MM.1S (cell line): Measurements from ENCODE around the gene CDK5RAP2.

ENCODE experiments used
- DNase-seq: peaks from one replicate; pipeline ENCODE4 v3.0.0-alpha.2; 2015
- H2AFZ ChIP-seq: fragments of 300-600 bp; sonication (generic); 2 replicates; pipeline ENCODE4 v1.6.0; 2016; ENCODE audit warnings: antibody characterized with exemption, low read length
- H3F3A ChIP-seq: fragments of 300-600 bp; sonication (generic); 2 replicates; pipeline ENCODE4 v1.6.1; 2016; ENCODE audit warnings: mild to moderate bottlenecking, antibody characterized with exemption, low read length, moderate library complexity, mixed read lengths; ENCODE audit not compliant: insufficient read depth
- H3K27ac ChIP-seq: fragments of 300-600 bp; sonication (generic); 2 replicates; pipeline ENCODE4 v1.5.1; 2016; ENCODE audit warnings: mild to moderate bottlenecking, low read length
- H3K27me3 ChIP-seq: fragments of 300-600 bp; sonication (generic); replicated peaks from 2 replicates; pipeline ENCODE4 v1.6.0; 2016; ENCODE audit warnings: low read length; ENCODE audit not compliant: insufficient read depth
- H3K36me3 ChIP-seq: fragments of 300-600 bp; sonication (generic); replicated peaks from 2 replicates; pipeline ENCODE4 v1.6.1; 2016; ENCODE audit warnings: mild to moderate bottlenecking, low read length, mixed read lengths; ENCODE audit not compliant: insufficient read depth
- H3K4me1 ChIP-seq: fragments of 300-600 bp; sonication (generic); 2 replicates; pipeline ENCODE4 v1.6.1; 2016; ENCODE audit warnings: low read length, mixed read lengths
- H3K4me2 ChIP-seq: fragments of 300-600 bp; sonication (generic); 2 replicates; pipeline ENCODE4 v1.6.0; 2016; ENCODE audit warnings: low read depth, low read length
- H3K4me3 ChIP-seq: fragments of 300-600 bp; sonication (generic); 2 replicates; pipeline ENCODE4 v1.5.1; 2016; ENCODE audit warnings: low read length, mixed read lengths
- H3K79me2 ChIP-seq: fragments of 300-600 bp; sonication (generic); 2 replicates; pipeline ENCODE4 v1.6.1; 2016; ENCODE audit warnings: mixed run types, low read length, mixed read lengths
- H3K9ac ChIP-seq: fragments of 300-600 bp; sonication (generic); 2 replicates; pipeline ENCODE4 v1.6.1; 2016; ENCODE audit warnings: low read length, mixed read lengths
- H3K9me2 ChIP-seq: fragments of 300-600 bp; sonication (generic); replicated peaks from 2 replicates; pipeline ENCODE4 v1.6.1; 2016; ENCODE audit warnings: mild to moderate bottlenecking, low read length, mixed read lengths; ENCODE audit not compliant: insufficient read depth
- H3K9me3 ChIP-seq: fragments of 300-600 bp; sonication (generic); replicated peaks from 2 replicates; pipeline ENCODE4 v1.6.1; 2016; ENCODE audit warnings: mild to moderate bottlenecking, low read length, mixed read lengths; ENCODE audit not compliant: insufficient read depth
- H4K20me1 ChIP-seq: fragments of 300-600 bp; sonication (generic); 2 replicates; pipeline ENCODE4 v1.6.1; 2016; ENCODE audit warnings: mild to moderate bottlenecking, low read length, moderate library complexity, mixed read lengths; ENCODE audit not compliant: insufficient read depth
- EZH2 ChIP-seq: fragments of 300-600 bp; sonication (generic); optimal IDR thresholded peaks from 2 replicates; pipeline ENCODE3; 2017; ENCODE audit warnings: low read depth, mild to moderate bottlenecking, antibody characterized with exemption, low read length, mixed read lengths
- EZH2phosphoT487 ChIP-seq: fragments of 300-600 bp; sonication (generic); IDR thresholded peaks from 2 replicates; pipeline ENCODE4 v1.6.1; 2018; ENCODE audit warnings: antibody characterized with exemption, low read length
- TF ChIP-seq, protein P1 (sequence below): fragments of 300-600 bp; sonication (generic); IDR thresholded peaks from 2 replicates; pipeline ENCODE4 v1.5.1; 2016; ENCODE audit warnings: antibody characterized with exemption, low read length, mixed read lengths

CDK5RAP2 gene

DNA sequence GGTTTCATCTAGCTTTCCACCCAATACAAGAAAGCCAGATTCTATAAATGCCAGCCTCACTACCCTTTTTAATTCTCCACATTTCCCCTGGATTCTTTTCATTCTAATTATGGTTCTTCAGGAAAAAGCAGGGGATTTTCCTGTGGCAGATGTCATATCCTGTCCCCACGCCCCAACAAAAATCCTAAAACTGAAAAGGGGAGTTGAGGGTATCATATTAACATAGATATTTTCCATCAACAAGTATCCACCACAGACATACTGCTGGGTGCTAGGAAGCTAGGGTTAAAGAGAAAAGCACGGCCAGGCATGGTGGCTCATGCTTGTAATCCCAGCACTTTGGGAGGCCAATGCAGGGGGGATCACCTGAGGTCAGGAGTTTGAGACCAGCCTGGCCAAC lies 38.0 kb downstream of the CDK5RAP2 start:
- no peak overlapping the region for H3K9ac ChIP-seq
- H3F3A ChIP-seq = no peaks in the 10 kb centered on the region
- H3K4me1 ChIP-seq = no peaks in the 10 kb centered on the region
- peaks cover 18% of the 10 kb centered on the region for H3K36me3 ChIP-seq
- H3K27me3 ChIP-seq = no peaks in the 10 kb centered on the region
- no peaks in the 10 kb centered on the region for H3K9me3 ChIP-seq
- no peaks in the 10 kb centered on the region for H4K20me1 ChIP-seq
- no peak overlapping the region for H2AFZ ChIP-seq
- DNase-seq = no peak
- no peak overlapping the region for H3K4me3 ChIP-seq
- TF ChIP-seq EZH2 = no peak
- TF ChIP-seq EZH2phosphoT487 = no peak
- TF ChIP-seq, protein P1, sequence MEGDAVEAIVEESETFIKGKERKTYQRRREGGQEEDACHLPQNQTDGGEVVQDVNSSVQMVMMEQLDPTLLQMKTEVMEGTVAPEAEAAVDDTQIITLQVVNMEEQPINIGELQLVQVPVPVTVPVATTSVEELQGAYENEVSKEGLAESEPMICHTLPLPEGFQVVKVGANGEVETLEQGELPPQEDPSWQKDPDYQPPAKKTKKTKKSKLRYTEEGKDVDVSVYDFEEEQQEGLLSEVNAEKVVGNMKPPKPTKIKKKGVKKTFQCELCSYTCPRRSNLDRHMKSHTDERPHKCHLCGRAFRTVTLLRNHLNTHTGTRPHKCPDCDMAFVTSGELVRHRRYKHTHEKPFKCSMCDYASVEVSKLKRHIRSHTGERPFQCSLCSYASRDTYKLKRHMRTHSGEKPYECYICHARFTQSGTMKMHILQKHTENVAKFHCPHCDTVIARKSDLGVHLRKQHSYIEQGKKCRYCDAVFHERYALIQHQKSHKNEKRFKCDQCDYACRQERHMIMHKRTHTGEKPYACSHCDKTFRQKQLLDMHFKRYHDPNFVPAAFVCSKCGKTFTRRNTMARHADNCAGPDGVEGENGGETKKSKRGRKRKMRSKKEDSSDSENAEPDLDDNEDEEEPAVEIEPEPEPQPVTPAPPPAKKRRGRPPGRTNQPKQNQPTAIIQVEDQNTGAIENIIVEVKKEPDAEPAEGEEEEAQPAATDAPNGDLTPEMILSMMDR = no peak
- peaks cover 19% of the 10 kb centered on the region for H3K79me2 ChIP-seq
- H3K9me2 ChIP-seq = no peaks in the 10 kb centered on the region
- no peak overlapping the region for H3K27ac ChIP-seq
- H3K4me2 ChIP-seq = no peak overlapping the region

GRCh38 chr9:120539951-120540350 lies 40.0 kb downstream of the CDK5RAP2 start:
- H3K4me1 ChIP-seq = no peaks in the 10 kb centered on the region
- no peak overlapping the region for H3K9ac ChIP-seq
- no peak overlapping the region for H2AFZ ChIP-seq
- no peaks in the 10 kb centered on the region for H3K9me3 ChIP-seq
- no peaks in the 10 kb centered on the region for H4K20me1 ChIP-seq
- peaks cover 8% of the 10 kb centered on the region; the same call in 1 of the 2 replicates for H3K79me2 ChIP-seq
- H3K9me2 ChIP-seq = no peaks in the 10 kb centered on the region
- H3K4me3 ChIP-seq = no peak overlapping the region
- H3K27ac ChIP-seq = no peak overlapping the region
- H3K36me3 ChIP-seq = peaks cover 19% of the 10 kb centered on the region
- no peak for DNase-seq
- H3F3A ChIP-seq = no peaks in the 10 kb centered on the region
- TF ChIP-seq, protein P1 = no peak
- TF ChIP-seq EZH2phosphoT487 (no peak), EZH2 (no peak)
- no peaks in the 10 kb centered on the region for H3K27me3 ChIP-seq
- H3K4me2 ChIP-seq = no peak overlapping the region

DNA sequence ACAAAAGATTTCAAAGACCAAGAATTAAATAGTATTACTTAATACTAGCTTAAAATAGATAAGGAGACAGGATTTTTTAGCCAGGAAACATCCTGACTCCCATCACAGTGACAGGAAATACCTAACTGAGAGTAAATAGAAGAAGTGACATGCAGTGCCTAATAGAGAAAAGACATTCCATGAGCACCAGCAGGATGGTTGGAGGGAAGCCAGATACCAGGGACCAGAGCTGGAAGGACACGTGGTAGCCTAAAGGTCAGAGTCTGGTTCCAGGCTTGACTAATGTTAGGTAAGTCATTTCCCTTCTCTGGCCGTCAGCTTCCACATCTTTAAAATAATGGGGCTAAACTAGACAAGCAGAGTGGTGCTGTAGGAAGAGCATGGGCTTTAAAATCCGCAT lies 41.6 kb downstream of the CDK5RAP2 start:
- Histone ChIP-seq H3K27me3 (no peaks in the 10 kb centered on the region), H3K4me1 (no peaks in the 10 kb centered on the region), H3K9me3 (no peaks in the 10 kb centered on the region), H3K27ac (no peak overlapping the region), H3K36me3 (peaks cover 19% of the 10 kb centered on the region), H3K9ac (no peak overlapping the region), H3K4me3 (no peak overlapping the region), H3F3A (no peaks in the 10 kb centered on the region), H3K79me2 (peaks cover 8% of the 10 kb centered on the region; the same call in 1 of the 2 replicates), H4K20me1 (no peaks in the 10 kb centered on the region), H3K4me2 (no peak overlapping the region), H3K9me2 (no peaks in the 10 kb centered on the region), H2AFZ (no peak overlapping the region)
- DNase-seq = no peak
- TF ChIP-seq EZH2 (no peak), EZH2phosphoT487 (no peak)
- TF ChIP-seq, protein P1 = no peak
